ACC112 (cell line): Measurements from ENCODE around the gene PYROXD2.

Experiments
- H2AFZ ChIP-seq: fragments of 200-600 bp; sonication (generic); one replicate; pipeline ENCODE4 v1.6.0; 2017; ENCODE audit warnings: antibody characterized with exemption, low read length; ENCODE audit not compliant: unreplicated experiment
- H3K27ac ChIP-seq: fragments of 200-600 bp; sonication (generic); 2 replicates; pipeline ENCODE4 v1.5.1; 2014; ENCODE audit warnings: low read depth, mild to moderate bottlenecking, antibody characterized with exemption, low read length, moderate library complexity
- H3K27me3 ChIP-seq: fragments of 200-600 bp; sonication (generic); 2 replicates; pipeline ENCODE4 v1.6.1; 2014; ENCODE audit warnings: mild to moderate bottlenecking, antibody characterized with exemption, low read length, moderate library complexity, mixed read lengths; ENCODE audit not compliant: insufficient read depth
- H3K36me3 ChIP-seq: fragments of 200-600 bp; sonication (generic); 2 replicates; pipeline ENCODE4 v1.6.1; 2016; ENCODE audit warnings: mild to moderate bottlenecking, antibody characterized with exemption, low read length, moderate library complexity, mixed read lengths; ENCODE audit not compliant: insufficient read depth
- H3K4me1 ChIP-seq: fragments of 200-600 bp; sonication (generic); one replicate; pipeline ENCODE4 v1.6.1; 2016; ENCODE audit warnings: low read length, mixed read lengths; ENCODE audit not compliant: insufficient read depth, unreplicated experiment, control insufficient read depth
- H3K4me3 ChIP-seq: fragments of 200-600 bp; sonication (generic); 2 replicates; pipeline ENCODE4 v1.5.1; 2014; ENCODE audit warnings: mild to moderate bottlenecking, low read depth, low read length
- H3K79me2 ChIP-seq: fragments of 200-600 bp; sonication (generic); one replicate; pipeline ENCODE4 v1.6.0; 2016; ENCODE audit warnings: low read length; ENCODE audit not compliant: control insufficient read depth, unreplicated experiment, insufficient read depth

Gene PYROXD2

GRCh38 chr10:98376485-98376884, 38.5 kb downstream of the PYROXD2 start:
- Histone ChIP-seq H3K27ac (no peak overlapping the region), H3K79me2 (no peaks in the 10 kb centered on the region), H2AFZ (no peak overlapping the region), H3K27me3 (no peaks in the 10 kb centered on the region), H3K4me3 (no peak overlapping the region), H3K4me1 (peaks cover 14% of the 10 kb centered on the region), H3K36me3 (no peaks in the 10 kb centered on the region)

- no peaks in the 10 kb centered on the region for H3K79me2 ChIP-seq
- peak overlapping the region; percentile 30; the same call in 1 of the 2 replicates for H3K4me3 ChIP-seq
- no peaks in the 10 kb centered on the region for H3K36me3 ChIP-seq
- H2AFZ ChIP-seq = no peak overlapping the region
- peak overlapping the region; percentile 16 for H3K27ac ChIP-seq
- peaks cover 14% of the 10 kb centered on the region for H3K4me1 ChIP-seq
- no peaks in the 10 kb centered on the region for H3K27me3 ChIP-seq
Measured at GRCh38 chr10:98374217-98374985, 40.6 kb downstream of the PYROXD2 start.

GRCh38 chr10:98373260-98374040, 41.5 kb downstream of the PYROXD2 start:
- no peak overlapping the region for H2AFZ ChIP-seq
- H3K27me3 ChIP-seq = no peaks in the 10 kb centered on the region
- no peaks in the 10 kb centered on the region for H3K36me3 ChIP-seq
- H3K79me2 ChIP-seq = no peaks in the 10 kb centered on the region
- no peak overlapping the region for H3K27ac ChIP-seq
- no peak overlapping the region for H3K4me3 ChIP-seq
- H3K4me1 ChIP-seq = peaks cover 14% of the 10 kb centered on the region

GRCh38 chr10:98370831-98371820, 43.9 kb downstream of the PYROXD2 start:
- Histone ChIP-seq H3K36me3 (no peaks in the 10 kb centered on the region), H3K4me3 (no peak overlapping the region)

GRCh38 chr10:98369801-98370200, 45.2 kb downstream of the PYROXD2 start:
- no peak overlapping the region for H2AFZ ChIP-seq
- no peaks in the 10 kb centered on the region for H3K27me3 ChIP-seq

More at GRCh38 chr10:98370831-98371820, 43.9 kb downstream of the PYROXD2 start:
- Histone ChIP-seq H3K4me1 (peaks cover 14% of the 10 kb centered on the region), H3K27ac (no peak overlapping the region), H3K79me2 (no peaks in the 10 kb centered on the region), H2AFZ (no peak overlapping the region), H3K27me3 (no peaks in the 10 kb centered on the region)

GRCh38 chr10:98368644-98369043, 46.3 kb downstream of the PYROXD2 start:
- H3K4me3 ChIP-seq = no peak overlapping the region
- H3K27me3 ChIP-seq = no peaks in the 10 kb centered on the region
- no peaks in the 10 kb centered on the region for H3K79me2 ChIP-seq
- H3K27ac ChIP-seq = no peak overlapping the region
- H3K36me3 ChIP-seq = no peaks in the 10 kb centered on the region
- H2AFZ ChIP-seq = no peak overlapping the region
- H3K4me1 ChIP-seq = no peaks in the 10 kb centered on the region

More at GRCh38 chr10:98369801-98370200, 45.2 kb downstream of the PYROXD2 start:
- H3K4me1 ChIP-seq = peaks cover 10% of the 10 kb centered on the region
- no peaks in the 10 kb centered on the region for H3K79me2 ChIP-seq
- no peak overlapping the region for H3K4me3 ChIP-seq
- H3K36me3 ChIP-seq = no peaks in the 10 kb centered on the region
- H3K27ac ChIP-seq = no peak overlapping the region

- Histone ChIP-seq H3K27me3 (no peaks in the 10 kb centered on the region), H3K79me2 (no peaks in the 10 kb centered on the region), H3K27ac (no peak overlapping the region), H3K4me3 (no peak overlapping the region), H2AFZ (no peak overlapping the region), H3K4me1 (no peaks in the 10 kb centered on the region), H3K36me3 (no peaks in the 10 kb centered on the region)
Measured at GRCh38 chr10:98367604-98368451, 47.2 kb downstream of the PYROXD2 start.

- Histone ChIP-seq H3K4me3 (no peak overlapping the region), H2AFZ (no peak overlapping the region), H3K36me3 (no peaks in the 10 kb centered on the region), H3K4me1 (peaks cover 5% of the 10 kb centered on the region), H3K27ac (no peak overlapping the region), H3K27me3 (no peaks in the 10 kb centered on the region), H3K79me2 (no peaks in the 10 kb centered on the region)
Measured at GRCh38 chr10:98366062-98366530, 48.9 kb downstream of the PYROXD2 start.

- no peak overlapping the region for H3K4me3 ChIP-seq
Measured at GRCh38 chr10:98365406-98366061, 49.4 kb downstream of the PYROXD2 start.

More at GRCh38 chr10:98365406-98366061, 49.4 kb downstream of the PYROXD2 start:
- Histone ChIP-seq H3K27ac (no peak overlapping the region), H3K79me2 (no peaks in the 10 kb centered on the region), H3K4me1 (peaks cover 5% of the 10 kb centered on the region), H3K27me3 (no peaks in the 10 kb centered on the region), H3K36me3 (no peaks in the 10 kb centered on the region), H2AFZ (no peak overlapping the region)
